ENCODE measurements around the gene SEPTIN3.

The SEPTIN3 gene

DNA sequence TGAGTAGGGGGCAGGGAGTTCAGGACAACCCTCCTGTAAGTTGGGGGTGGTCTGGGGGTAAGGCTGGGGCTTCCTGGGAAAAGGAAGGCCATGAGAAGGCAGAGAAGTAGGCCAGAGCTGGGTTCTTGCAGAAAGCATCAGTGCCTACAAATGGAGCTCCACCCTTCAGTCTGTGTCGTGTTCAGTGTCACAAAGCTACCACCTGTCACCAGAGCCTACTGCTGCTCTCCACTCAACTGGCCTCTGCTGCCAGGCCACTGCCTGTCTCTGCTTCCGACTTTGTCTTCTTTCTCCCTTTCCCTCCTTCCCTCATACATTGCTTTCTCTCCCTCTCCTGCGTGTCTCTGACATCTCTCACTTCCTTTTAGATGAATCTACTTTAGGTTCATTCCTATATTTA is 26.0 kb downstream of the SEPTIN3 start:
- Histone ChIP-seq H3F3A (ENCODE audit: low read depth) (no peaks in the 10 kb centered on the region), H3K4me2 (ENCODE audit: low read depth, low read length, poor library complexity, severe bottlenecking) (no peak overlapping the region), H3K4me1 (ENCODE audit: insufficient read depth, low read length, poor library complexity, severe bottlenecking) (no peaks in the 10 kb centered on the region), H3K27me3 (ENCODE audit: insufficient read depth, low read length, poor library complexity, severe bottlenecking) (no peaks in the 10 kb centered on the region), H3K9me3 (ENCODE audit: insufficient read depth, low read depth, low read length) (no peaks in the 10 kb centered on the region), H3K4me3 (ENCODE audit: low read length, poor library complexity, severe bottlenecking) (no peak overlapping the region), H3K79me2 (ENCODE audit: insufficient read depth, low read length) (no peaks in the 10 kb centered on the region), H3K9me2 (replicated peaks; ENCODE audit: low read depth, low read length) (no peaks in the 10 kb centered on the region), H4K20me1 (ENCODE audit: insufficient read depth, low read length, poor library complexity, severe bottlenecking) (no peaks in the 10 kb centered on the region), H3K36me3 (ENCODE audit: insufficient read depth, low read length) (no peaks in the 10 kb centered on the region), H3K9ac (ENCODE audit: low read depth, low read length, poor library complexity, severe bottlenecking) (no peak overlapping the region), H2AFZ (ENCODE audit: low read length) (no peak overlapping the region)
- no peak for TF ChIP-seq EZH2phosphoT487 (IDR thresholded peaks at IDR 0.05; ENCODE audit: borderline replicate concordance)
- TF ChIP-seq, protein P1, sequence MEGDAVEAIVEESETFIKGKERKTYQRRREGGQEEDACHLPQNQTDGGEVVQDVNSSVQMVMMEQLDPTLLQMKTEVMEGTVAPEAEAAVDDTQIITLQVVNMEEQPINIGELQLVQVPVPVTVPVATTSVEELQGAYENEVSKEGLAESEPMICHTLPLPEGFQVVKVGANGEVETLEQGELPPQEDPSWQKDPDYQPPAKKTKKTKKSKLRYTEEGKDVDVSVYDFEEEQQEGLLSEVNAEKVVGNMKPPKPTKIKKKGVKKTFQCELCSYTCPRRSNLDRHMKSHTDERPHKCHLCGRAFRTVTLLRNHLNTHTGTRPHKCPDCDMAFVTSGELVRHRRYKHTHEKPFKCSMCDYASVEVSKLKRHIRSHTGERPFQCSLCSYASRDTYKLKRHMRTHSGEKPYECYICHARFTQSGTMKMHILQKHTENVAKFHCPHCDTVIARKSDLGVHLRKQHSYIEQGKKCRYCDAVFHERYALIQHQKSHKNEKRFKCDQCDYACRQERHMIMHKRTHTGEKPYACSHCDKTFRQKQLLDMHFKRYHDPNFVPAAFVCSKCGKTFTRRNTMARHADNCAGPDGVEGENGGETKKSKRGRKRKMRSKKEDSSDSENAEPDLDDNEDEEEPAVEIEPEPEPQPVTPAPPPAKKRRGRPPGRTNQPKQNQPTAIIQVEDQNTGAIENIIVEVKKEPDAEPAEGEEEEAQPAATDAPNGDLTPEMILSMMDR (conservative IDR thresholded peaks at IDR 0.05; ENCODE audit: low read length): no peak

DNA sequence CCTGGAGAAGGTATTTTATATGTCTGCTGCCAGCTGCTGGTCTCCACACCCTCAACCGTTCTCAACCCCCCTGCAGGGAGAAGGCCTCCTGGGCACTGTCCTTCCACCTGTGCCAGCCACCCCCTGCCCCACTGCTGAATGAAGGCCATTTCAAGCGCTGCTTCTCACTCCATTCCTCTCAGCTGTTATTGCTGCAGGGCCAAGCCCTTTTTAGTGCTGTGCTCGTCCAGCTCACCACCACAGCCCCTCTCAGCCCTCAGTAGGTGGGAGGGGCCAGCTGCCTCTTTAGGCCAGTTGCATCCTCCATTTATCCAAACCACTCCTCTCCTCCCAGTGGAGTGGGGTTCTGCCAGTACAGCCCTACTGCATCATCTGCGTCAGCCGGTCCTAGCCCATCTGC is 27.6 kb downstream of the SEPTIN3 start:
- H3K4me1 ChIP-seq (ENCODE audit: insufficient read depth, low read length, poor library complexity, severe bottlenecking): no peaks in the 10 kb centered on the region
- H2AFZ ChIP-seq (ENCODE audit: low read length): no peak overlapping the region
- H3K79me2 ChIP-seq (ENCODE audit: insufficient read depth, low read length): no peaks in the 10 kb centered on the region
- no peaks in the 10 kb centered on the region for H3K27me3 ChIP-seq (ENCODE audit: insufficient read depth, low read length, poor library complexity, severe bottlenecking)
- H4K20me1 ChIP-seq (ENCODE audit: insufficient read depth, low read length, poor library complexity, severe bottlenecking): no peaks in the 10 kb centered on the region
- H3K9me2 ChIP-seq (replicated peaks; ENCODE audit: low read depth, low read length): no peaks in the 10 kb centered on the region
- no peaks in the 10 kb centered on the region for H3F3A ChIP-seq (ENCODE audit: low read depth)
- TF ChIP-seq, protein P1 (conservative IDR thresholded peaks at IDR 0.05; ENCODE audit: low read length): no peak
- no peak for TF ChIP-seq EZH2phosphoT487 (IDR thresholded peaks at IDR 0.05; ENCODE audit: borderline replicate concordance)
- H3K9ac ChIP-seq (ENCODE audit: low read depth, low read length, poor library complexity, severe bottlenecking): no peak overlapping the region
- no peak overlapping the region for H3K4me3 ChIP-seq (ENCODE audit: low read length, poor library complexity, severe bottlenecking)
- no peaks in the 10 kb centered on the region for H3K9me3 ChIP-seq (ENCODE audit: insufficient read depth, low read depth, low read length)
- H3K4me2 ChIP-seq (ENCODE audit: low read depth, low read length, poor library complexity, severe bottlenecking): no peak overlapping the region
- H3K36me3 ChIP-seq (ENCODE audit: insufficient read depth, low read length): no peaks in the 10 kb centered on the region

DNA sequence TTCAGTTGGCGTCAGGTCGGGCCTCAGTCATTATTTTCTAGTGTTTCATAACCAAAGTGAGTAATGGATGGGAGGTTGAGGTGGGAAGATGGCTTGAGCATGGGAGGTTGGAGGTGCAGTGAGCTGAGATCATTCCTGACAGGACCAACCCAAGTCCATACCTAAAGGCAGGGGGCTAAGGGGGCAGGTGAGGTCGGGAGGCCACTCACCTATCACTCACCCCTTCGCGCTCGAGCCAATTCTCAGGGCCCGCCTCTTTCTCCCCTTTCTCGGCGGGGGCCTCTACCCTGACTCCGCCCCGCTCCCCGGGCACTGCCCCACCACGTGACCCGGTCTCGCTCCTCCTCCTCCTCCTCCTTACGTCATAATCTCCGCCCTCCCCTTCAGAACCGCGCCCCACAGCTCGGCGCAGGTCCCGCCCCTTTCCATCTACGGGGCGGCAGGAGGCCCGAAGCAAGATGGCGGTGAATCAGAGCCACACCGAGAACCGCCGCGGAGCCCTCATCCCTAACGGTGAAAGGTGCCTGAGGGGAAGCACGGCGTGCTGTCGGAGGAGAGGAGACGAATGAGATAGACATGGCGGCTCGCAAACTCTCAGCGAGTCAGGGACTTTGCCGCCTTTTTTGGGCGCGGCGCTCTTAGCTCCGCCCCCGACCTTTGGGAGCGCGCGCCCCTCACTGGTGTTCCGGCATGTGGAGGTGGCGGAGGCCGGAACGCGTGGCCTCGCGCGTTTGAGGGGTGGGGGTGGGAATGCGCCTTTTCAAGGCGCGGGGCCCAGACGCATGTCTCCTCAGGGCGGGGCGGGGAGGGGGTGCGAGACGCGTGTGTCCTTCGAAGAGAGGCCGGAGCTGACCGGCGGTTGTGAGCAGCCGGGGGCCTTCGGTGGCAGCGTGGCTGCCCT is 29.4 kb downstream of the SEPTIN3 start, which contains the start of gene WBP2NL:
WBP2NL (plus strand) TSS at position 428 of the 901 bp plus-strand sequence; CDS start at position 459, 31 bp downstream.
- no peak within 1 kb of the TSS for H2AFZ ChIP-seq (ENCODE audit: low read length)
- no peaks in the 10 kb centered on the region for H3K79me2 ChIP-seq (ENCODE audit: insufficient read depth, low read length)
- H3K9me3 ChIP-seq (ENCODE audit: insufficient read depth, low read depth, low read length): no peaks in the 10 kb centered on the region
- H3K4me1 ChIP-seq (ENCODE audit: insufficient read depth, low read length, poor library complexity, severe bottlenecking): no peaks in the 10 kb centered on the region
- H3F3A ChIP-seq (ENCODE audit: low read depth): no peaks in the 10 kb centered on the region
- H3K27me3 ChIP-seq (ENCODE audit: insufficient read depth, low read length, poor library complexity, severe bottlenecking): no peaks in the 10 kb centered on the region
- no peak for TF ChIP-seq EZH2phosphoT487 (IDR thresholded peaks at IDR 0.05; ENCODE audit: borderline replicate concordance)
- TF ChIP-seq, protein P1 (conservative IDR thresholded peaks at IDR 0.05; ENCODE audit: low read length): no peak
- no peak within 1 kb of the TSS for H3K9ac ChIP-seq (ENCODE audit: low read depth, low read length, poor library complexity, severe bottlenecking)
- H3K4me2 ChIP-seq (ENCODE audit: low read depth, low read length, poor library complexity, severe bottlenecking): no peak within 1 kb of the TSS
- no peaks in the 10 kb centered on the region for H3K9me2 ChIP-seq (replicated peaks; ENCODE audit: low read depth, low read length)
- no peaks in the 10 kb centered on the region for H4K20me1 ChIP-seq (ENCODE audit: insufficient read depth, low read length, poor library complexity, severe bottlenecking)
- H3K4me3 ChIP-seq (ENCODE audit: low read length, poor library complexity, severe bottlenecking): no peak within 1 kb of the TSS
- no peaks in the 10 kb centered on the region for H3K36me3 ChIP-seq (ENCODE audit: insufficient read depth, low read length)
